ENCODE measurements around the gene DARS1.
"Not testable (repeated sequence)": the region's sequence is repeated elsewhere in the genome, so short reads cannot be mapped to it uniquely, and the experiment has no call there.

- TF ChIP-seq, protein P1, sequence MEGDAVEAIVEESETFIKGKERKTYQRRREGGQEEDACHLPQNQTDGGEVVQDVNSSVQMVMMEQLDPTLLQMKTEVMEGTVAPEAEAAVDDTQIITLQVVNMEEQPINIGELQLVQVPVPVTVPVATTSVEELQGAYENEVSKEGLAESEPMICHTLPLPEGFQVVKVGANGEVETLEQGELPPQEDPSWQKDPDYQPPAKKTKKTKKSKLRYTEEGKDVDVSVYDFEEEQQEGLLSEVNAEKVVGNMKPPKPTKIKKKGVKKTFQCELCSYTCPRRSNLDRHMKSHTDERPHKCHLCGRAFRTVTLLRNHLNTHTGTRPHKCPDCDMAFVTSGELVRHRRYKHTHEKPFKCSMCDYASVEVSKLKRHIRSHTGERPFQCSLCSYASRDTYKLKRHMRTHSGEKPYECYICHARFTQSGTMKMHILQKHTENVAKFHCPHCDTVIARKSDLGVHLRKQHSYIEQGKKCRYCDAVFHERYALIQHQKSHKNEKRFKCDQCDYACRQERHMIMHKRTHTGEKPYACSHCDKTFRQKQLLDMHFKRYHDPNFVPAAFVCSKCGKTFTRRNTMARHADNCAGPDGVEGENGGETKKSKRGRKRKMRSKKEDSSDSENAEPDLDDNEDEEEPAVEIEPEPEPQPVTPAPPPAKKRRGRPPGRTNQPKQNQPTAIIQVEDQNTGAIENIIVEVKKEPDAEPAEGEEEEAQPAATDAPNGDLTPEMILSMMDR (IDR thresholded peaks at IDR 0.05) = not testable (repeated sequence)
- not testable (repeated sequence) for TF ChIP-seq POLR2A (IDR thresholded peaks at IDR 0.05); POLR2AphosphoS5 (IDR thresholded peaks at IDR 0.05; ENCODE audit: insufficient read depth in 1 of 2, low read depth in 1 of 2)
Measured at GRCh38 chr2:135964404-135964803, 21.0 kb downstream of the DARS1 start.

Data from vagina (tissue), 2 donors.